GM19455 (cell line): ENCODE results near the gene DSCAM.

Source experiments
- ATAC-seq: cut with Tn5 transposase; IDR thresholded peaks from one replicate; pipeline ENCODE4 v1.9.1; 2021; ENCODE audit not compliant: unreplicated experiment

The DSCAM gene

GRCh38 chr21:40714536-40714935 is 132.4 kb downstream of the DSCAM start:
- no peak for ATAC-seq

GRCh38 chr21:40707656-40708244 is 139.2 kb downstream of the DSCAM start:
- ATAC-seq = no peak

GRCh38 chr21:40706806-40707655 is 139.9 kb downstream of the DSCAM start:
- ATAC-seq = no peak

GRCh38 chr21:40706176-40706575 is 140.8 kb downstream of the DSCAM start:
- ATAC-seq = no peak

DNA sequence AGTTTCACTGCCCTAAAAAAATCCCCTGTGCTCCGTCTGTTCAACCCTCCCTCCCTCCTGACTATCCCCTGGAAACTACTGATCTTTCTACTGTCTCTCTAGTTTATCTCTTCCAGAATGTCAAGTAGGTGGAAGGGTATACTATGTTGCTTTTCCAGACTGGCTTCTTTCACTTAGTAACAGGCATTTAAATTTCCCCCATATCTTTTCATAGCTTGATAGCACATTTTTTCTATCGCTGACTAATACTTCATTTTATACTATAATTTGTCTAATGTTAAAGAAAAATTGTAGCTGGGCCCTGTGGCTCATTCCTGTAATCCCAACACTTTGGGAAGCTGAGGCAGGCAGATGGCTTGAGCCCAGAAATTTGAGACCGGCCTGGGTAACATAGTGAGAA is 142.8 kb downstream of the DSCAM start:
- no peak for ATAC-seq

DNA sequence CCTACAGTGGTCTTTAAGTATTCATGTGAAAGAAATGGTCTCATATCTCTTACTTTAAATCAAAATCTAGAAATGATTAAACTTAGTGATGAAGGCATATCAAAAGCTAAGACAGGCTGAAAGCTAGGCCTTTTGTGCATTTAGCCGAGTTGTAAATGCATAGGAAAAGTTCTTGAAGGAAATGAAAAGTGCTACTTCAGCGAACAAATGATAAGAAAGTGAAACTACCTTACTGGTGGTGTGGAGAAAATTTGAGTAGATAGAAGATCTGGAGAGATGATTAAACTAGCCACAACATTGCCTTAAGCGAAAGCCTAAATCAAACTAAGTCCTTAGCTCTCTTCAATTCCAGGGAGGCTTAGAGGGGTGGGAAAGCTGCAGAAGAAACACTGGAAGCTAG is 147.6 kb downstream of the DSCAM start:
- ATAC-seq = no peak

- no peak for ATAC-seq
Measured at GRCh38 chr21:40696246-40696645, 150.7 kb downstream of the DSCAM start.

- ATAC-seq = no peak
Measured at GRCh38 chr21:40689840-40690360, 157.1 kb downstream of the DSCAM start.

GRCh38 chr21:40689217-40689616 is 157.7 kb downstream of the DSCAM start:
- ATAC-seq = no peak

- ATAC-seq = no peak
Measured at GRCh38 chr21:40688106-40688864, 158.7 kb downstream of the DSCAM start.

- no peak for ATAC-seq
Measured at GRCh38 chr21:40687625-40688024, 159.3 kb downstream of the DSCAM start.

- no peak for ATAC-seq
Measured at GRCh38 chr21:40686526-40686925, 160.4 kb downstream of the DSCAM start.

GRCh38 chr21:40685141-40685540 is 161.8 kb downstream of the DSCAM start:
- ATAC-seq = no peak

GRCh38 chr21:40684726-40685125 is 162.2 kb downstream of the DSCAM start:
- ATAC-seq = no peak

- no peak for ATAC-seq
Measured at GRCh38 chr21:40683349-40683748, 163.6 kb downstream of the DSCAM start.

- no peak for ATAC-seq
Measured at GRCh38 chr21:40681164-40681859, 165.6 kb downstream of the DSCAM start.

GRCh38 chr21:40680311-40680710 is 166.6 kb downstream of the DSCAM start:
- ATAC-seq = no peak

- ATAC-seq = no peak
Measured at GRCh38 chr21:40678681-40679284, 168.2 kb downstream of the DSCAM start.

DNA sequence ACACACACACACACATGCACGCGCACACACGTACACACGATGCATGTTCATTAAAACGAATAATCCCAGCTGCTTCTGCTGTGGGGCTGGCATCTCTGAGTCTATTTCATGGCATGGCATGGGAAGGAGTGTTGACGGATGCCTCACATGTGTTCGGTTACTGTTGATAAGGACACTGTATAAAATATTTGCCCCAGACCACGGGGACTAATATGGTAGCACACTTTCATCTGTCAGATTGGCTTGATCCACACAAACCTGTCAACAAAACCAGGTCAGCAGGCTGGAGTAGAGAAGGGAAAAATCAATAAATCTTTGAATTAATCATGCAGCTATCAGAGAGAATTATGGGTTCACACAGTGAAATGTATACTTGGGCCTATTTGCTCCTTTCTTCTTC is 171.9 kb downstream of the DSCAM start:
- ATAC-seq = no peak

DNA sequence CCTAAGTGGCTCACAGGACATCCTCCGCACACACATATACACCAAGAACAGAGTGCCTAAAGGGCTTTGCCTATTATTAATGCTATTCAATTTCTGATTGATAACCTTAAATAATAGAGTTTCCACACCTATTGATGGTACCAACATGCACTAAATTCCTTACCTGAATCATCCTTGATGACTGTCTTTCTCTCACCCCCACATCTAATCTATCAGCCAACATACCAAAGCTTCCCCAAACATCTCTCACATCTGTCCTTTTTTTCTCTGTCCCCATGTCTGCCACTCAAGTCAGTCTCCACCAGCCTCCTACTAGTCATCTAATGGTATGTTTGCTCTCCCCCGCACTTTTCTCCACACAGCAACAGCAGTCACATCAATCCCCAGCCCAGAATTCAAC is 174.4 kb downstream of the DSCAM start:
- no peak for ATAC-seq

- no peak for ATAC-seq
Measured at GRCh38 chr21:40671716-40672115, 175.2 kb downstream of the DSCAM start.
